DMS153 (cell line): ENCODE results near the gene PADI2.

Experiments
- DNase-seq: peaks from one replicate; lab custom pipeline; 2025; lab: John Stamatoyannopoulos, UW

PADI2 gene

DNA sequence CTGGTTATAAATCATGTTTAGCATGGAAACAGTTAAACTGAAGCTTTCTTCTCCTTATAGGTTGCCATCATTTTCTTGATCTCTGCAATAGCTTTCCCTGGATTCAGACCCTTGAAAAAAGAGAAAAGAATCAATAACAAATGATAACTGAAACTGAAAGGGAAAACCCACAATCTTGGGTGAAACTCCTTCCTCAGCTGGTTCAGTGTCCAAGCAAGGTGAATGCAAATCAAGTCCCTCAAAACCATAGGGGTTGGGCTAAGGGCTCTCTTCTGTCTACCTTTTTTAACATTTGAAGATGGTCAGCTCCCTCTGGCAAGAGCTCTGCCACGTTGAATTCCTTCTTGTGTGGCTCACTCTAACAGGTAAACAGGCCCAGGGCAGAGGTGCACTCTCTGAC, 100.4 kb downstream of the PADI2 start:
- DNase-seq = no peak

- no peak for DNase-seq
These were observed 101.8 kb downstream of the PADI2 start for GRCh38 chr1:17017435-17017834.
